ENCODE measurements around the gene TMEM53. TPM values are rescaled to one million over a fixed set of nuclear protein-coding genes. Genes with fewer than 3 reads are reported as not detected.

TMEM53 gene
- polyA plus RNA-seq, 1 of the 3 experiments (the other 2 are of a cell fraction), result 14.9 TPM

DNA sequence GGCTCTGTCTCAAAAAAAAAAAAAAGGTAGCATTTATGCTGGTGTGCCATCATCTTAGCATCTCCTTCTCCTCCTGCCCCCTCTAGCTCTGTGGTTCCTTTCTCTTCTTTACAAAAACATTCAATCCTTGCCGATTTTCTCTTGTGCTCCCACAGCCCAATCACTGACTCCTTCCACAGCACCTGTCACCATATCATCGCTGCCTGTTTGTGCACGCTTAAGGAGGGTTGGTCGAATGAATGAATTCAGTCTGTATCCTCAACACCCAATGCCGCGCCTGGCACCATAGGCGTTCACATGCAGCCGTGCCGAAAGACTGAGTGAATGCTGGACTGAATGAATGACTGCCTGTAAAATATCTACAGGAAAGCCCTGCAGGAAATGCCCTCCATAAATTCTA is 48.8 kb upstream of the TMEM53 start:
- no peak overlapping the region for H2AFZ ChIP-seq (ENCODE audit: low read depth)
- H4K20me1 ChIP-seq (ENCODE audit: insufficient read depth), result no peaks in the 10 kb centered on the region
- 93% methylated on average over 9 of the region's 9 CpGs for WGBS (ENCODE audit: low lambda C conversion rate)
- ChIA-PET POLR2A (no interaction called here), CTCF (interaction anchor here (0.9 kb wide), 1 partner anchor 10 kb away, joined by 3 read pairs; no protein-coding TSS in a partner anchor)
- no peak for DNase-seq
- peaks cover 22% of the 10 kb centered on the region for H3F3A ChIP-seq (replicated peaks; ENCODE audit: insufficient read depth)
- H3K79me2 ChIP-seq (ENCODE audit: insufficient read depth), result no peaks in the 10 kb centered on the region
- no peak overlapping the region for H3K9ac ChIP-seq
- no peaks in the 10 kb centered on the region for H3K9me3 ChIP-seq
- H3K4me3 ChIP-seq (ENCODE audit: low read depth in 2 of 2, low read length in 1 of 2), result no peak overlapping the region
- H3K36me3 ChIP-seq (replicated peaks in 1 of 2; ENCODE audit: control insufficient read depth in 1 of 2, insufficient read depth in 2 of 2, low read length in 1 of 2), result no peaks in the 10 kb centered on the region
- no peaks in the 10 kb centered on the region for H3K4me1 ChIP-seq (ENCODE audit: control insufficient read depth in 1 of 2, insufficient read depth in 2 of 2, low read depth in 1 of 2, low read length in 1 of 2)
- no peaks in the 10 kb centered on the region for H3K27me3 ChIP-seq (ENCODE audit: insufficient read depth)
- H3K27ac ChIP-seq (ENCODE audit: low read depth in 2 of 2, low read length in 1 of 2), result no peak overlapping the region
- H3K4me2 ChIP-seq, result no peak overlapping the region
- H3K9me2 ChIP-seq, result no peaks in the 10 kb centered on the region
- TF ChIP-seq FOXJ3 (CRISPR knock-in tag; IDR thresholded peaks at IDR 0.05), result no peak

DNA sequence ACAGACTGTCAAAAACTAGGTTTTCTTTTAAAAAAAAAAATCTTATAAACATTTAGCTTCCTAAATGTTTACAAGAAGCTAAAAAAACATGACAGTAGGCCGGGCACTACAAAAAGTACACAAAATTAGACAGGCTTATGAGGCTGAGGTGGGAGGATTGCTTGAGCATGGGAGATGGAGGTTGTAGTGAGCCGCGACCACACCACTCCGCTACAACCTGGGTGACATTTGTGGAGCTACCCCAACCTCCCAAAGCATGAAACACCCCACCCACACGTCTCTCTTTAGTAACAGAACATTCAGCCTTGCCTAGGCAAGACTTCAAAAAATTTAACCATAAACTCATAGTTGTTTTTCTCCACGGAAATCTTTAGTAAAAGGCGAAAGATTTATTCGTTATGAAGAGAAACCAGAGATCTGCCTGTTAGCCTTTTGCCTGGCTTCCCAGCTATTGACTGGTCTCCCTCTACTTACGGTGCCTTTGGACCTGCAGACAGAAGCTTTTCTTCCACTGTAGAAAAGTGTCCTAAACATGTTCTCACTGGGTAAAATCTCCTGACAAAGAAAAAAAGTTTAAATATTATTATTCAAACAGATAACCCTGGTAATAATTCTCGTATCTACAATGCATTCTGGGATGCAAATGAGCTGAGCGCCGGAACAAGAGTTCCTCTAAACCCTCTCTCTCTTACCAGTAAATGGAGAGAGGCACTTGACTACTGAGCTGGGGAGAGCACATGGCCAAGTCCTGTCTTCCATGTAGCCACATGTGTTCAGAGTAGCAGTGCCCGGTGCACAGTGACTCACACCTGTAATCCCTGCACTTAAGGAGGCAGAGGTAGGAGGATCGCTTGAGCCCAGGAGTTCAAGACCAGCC is 47.4 kb upstream of the TMEM53 start:
- H4K20me1 ChIP-seq (ENCODE audit: insufficient read depth), result no peaks in the 10 kb centered on the region
- POLR2A ChIA-PET, result interaction anchor here (0.6 to 0.8 kb wide), 2 partner anchors 10 to 97 kb away, joined by 3 read pairs; no protein-coding TSS in a partner anchor
- H3K27ac ChIP-seq (ENCODE audit: low read depth in 2 of 2, low read length in 1 of 2), result peak overlapping the region; percentile 12 to 81; a peak in 3 of 4 replicates
- peak overlapping the region; percentile 50; the same call in 1 of the 2 replicates for H3K4me2 ChIP-seq
- no peaks in the 10 kb centered on the region for H3K36me3 ChIP-seq (replicated peaks in 1 of 2; ENCODE audit: control insufficient read depth in 1 of 2, insufficient read depth in 2 of 2, low read length in 1 of 2)
- no peaks in the 10 kb centered on the region for H3K4me1 ChIP-seq (ENCODE audit: control insufficient read depth in 1 of 2, insufficient read depth in 2 of 2, low read depth in 1 of 2, low read length in 1 of 2)
- WGBS (ENCODE audit: low lambda C conversion rate), result 42% methylated on average over 14 of the region's 14 CpGs
- no peak overlapping the region; a peak in 1 of 4 replicates for H3K4me3 ChIP-seq (ENCODE audit: low read depth in 2 of 2, low read length in 1 of 2)
- H3F3A ChIP-seq (replicated peaks; ENCODE audit: insufficient read depth), result peaks cover 16% of the 10 kb centered on the region
- CTCF ChIA-PET, result interaction anchor here (1.2 kb wide), 1 partner anchor 14 kb away, joined by 5 read pairs; no protein-coding TSS in a partner anchor
- H3K9me3 ChIP-seq, result no peaks in the 10 kb centered on the region
- H3K79me2 ChIP-seq (ENCODE audit: insufficient read depth), result no peaks in the 10 kb centered on the region
- peak overlapping the region; percentile 46; the same call in 1 of the 2 replicates for H2AFZ ChIP-seq (ENCODE audit: low read depth)
- no peaks in the 10 kb centered on the region for H3K9me2 ChIP-seq
- peak overlapping the region; percentile 63; the same call in 1 of the 2 replicates for H3K9ac ChIP-seq
- peak; percentile 43 for DNase-seq
- no peaks in the 10 kb centered on the region for H3K27me3 ChIP-seq (ENCODE audit: insufficient read depth)
- TF ChIP-seq FOSL2 (IDR thresholded peaks at IDR 0.05; ENCODE audit: borderline replicate concordance, low read depth), result peak; percentile 40; the same call in 1 of the 2 replicates
- TF ChIP-seq CHD2 (IDR thresholded peaks at IDR 0.05; ENCODE audit: low read length, partially characterized antibody), result no peak
- TF ChIP-seq EP300 (IDR thresholded peaks at IDR 0.05; ENCODE audit: borderline replicate concordance in 1 of 2, low read depth in 1 of 2, low read length in 1 of 2), result peak in 1 of 2 experiments; percentile 43; a peak in 1 of 4 replicates
- TF ChIP-seq, protein P1, sequence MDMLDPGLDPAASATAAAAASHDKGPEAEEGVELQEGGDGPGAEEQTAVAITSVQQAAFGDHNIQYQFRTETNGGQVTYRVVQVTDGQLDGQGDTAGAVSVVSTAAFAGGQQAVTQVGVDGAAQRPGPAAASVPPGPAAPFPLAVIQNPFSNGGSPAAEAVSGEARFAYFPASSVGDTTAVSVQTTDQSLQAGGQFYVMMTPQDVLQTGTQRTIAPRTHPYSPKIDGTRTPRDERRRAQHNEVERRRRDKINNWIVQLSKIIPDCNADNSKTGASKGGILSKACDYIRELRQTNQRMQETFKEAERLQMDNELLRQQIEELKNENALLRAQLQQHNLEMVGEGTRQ (IDR thresholded peaks at IDR 0.05; ENCODE audit: borderline replicate concordance, low read depth, low read length), result no peak
- peak; percentile 42; the same call in 1 of the 2 replicates for TF ChIP-seq TCF12 (IDR thresholded peaks at IDR 0.05)
- TF ChIP-seq ZBTB33 (IDR thresholded peaks at IDR 0.05; ENCODE audit: borderline replicate concordance, low read depth), result peak; percentile 93
- TF ChIP-seq FOXM1 (IDR thresholded peaks at IDR 0.05; ENCODE audit: low read depth), result no peak
- no peak for TF ChIP-seq IRF3 (IDR thresholded peaks at IDR 0.05; ENCODE audit: low read depth, low read length)
- TF ChIP-seq, protein P2, sequence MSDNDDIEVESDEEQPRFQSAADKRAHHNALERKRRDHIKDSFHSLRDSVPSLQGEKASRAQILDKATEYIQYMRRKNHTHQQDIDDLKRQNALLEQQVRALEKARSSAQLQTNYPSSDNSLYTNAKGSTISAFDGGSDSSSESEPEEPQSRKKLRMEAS (IDR thresholded peaks at IDR 0.05; ENCODE audit: low read depth), result peak; percentile 41; the same call in 1 of the 2 replicates
- TF ChIP-seq MXI1 (IDR thresholded peaks at IDR 0.05; ENCODE audit: low read depth, low read length), result no peak
- TF ChIP-seq TAF1 (IDR thresholded peaks at IDR 0.05; ENCODE audit: borderline replicate concordance, low read depth, low read length), result no peak; the same call in 1 of the 2 replicates
- TF ChIP-seq TEAD4 (IDR thresholded peaks at IDR 0.05; ENCODE audit: borderline replicate concordance, insufficient read depth), result peak; percentile 61; the same call in 1 of the 2 replicates
- no peak for TF ChIP-seq GATA2 (CRISPR knock-in tag; IDR thresholded peaks at IDR 0.05)
- TF ChIP-seq, protein P3, sequence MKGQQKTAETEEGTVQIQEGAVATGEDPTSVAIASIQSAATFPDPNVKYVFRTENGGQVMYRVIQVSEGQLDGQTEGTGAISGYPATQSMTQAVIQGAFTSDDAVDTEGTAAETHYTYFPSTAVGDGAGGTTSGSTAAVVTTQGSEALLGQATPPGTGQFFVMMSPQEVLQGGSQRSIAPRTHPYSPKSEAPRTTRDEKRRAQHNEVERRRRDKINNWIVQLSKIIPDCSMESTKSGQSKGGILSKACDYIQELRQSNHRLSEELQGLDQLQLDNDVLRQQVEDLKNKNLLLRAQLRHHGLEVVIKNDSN (IDR thresholded peaks at IDR 0.05; ENCODE audit: borderline replicate concordance, low read depth), result no peak
- TF ChIP-seq POLR2AphosphoS5 (IDR thresholded peaks at IDR 0.05; ENCODE audit: low read depth, low read length), result peak; percentile 100
- TF ChIP-seq JUND (IDR thresholded peaks at IDR 0.05), result peak; percentile 71
- no peak for TF ChIP-seq SMC3 (IDR thresholded peaks at IDR 0.05; ENCODE audit: low read depth, low read length)
